IgD-negative memory B cell (primary cell): ENCODE data around the gene LY6G6D. TPM values are rescaled to one million over a fixed set of nuclear protein-coding genes. Genes with fewer than 3 reads are reported as not detected.

Experiments
- H3K27ac Mint-ChIP-seq, 3 donors: one replicate each; pipeline ENCODE4 v1.8.0; 2020 to 2022; ENCODE audit warnings: mild to moderate bottlenecking in 3 of 3, mixed read lengths in 3 of 3, moderate library complexity in 1 of 3
- H3K27me3 Mint-ChIP-seq: one replicate; pipeline ENCODE4 v1.8.0; 2021; ENCODE audit warnings: mixed read lengths
- H3K36me3 Mint-ChIP-seq: one replicate; pipeline ENCODE4 v1.8.0; 2020; ENCODE audit warnings: mild to moderate bottlenecking, mixed read lengths
- H3K4me1 Mint-ChIP-seq, 3 donors: one replicate each; pipeline ENCODE4 v1.8.0; 2020 to 2022; ENCODE audit warnings: mixed read lengths in 3 of 3, mild to moderate bottlenecking in 1 of 3
- H3K4me3 Mint-ChIP-seq, 4 donors: one replicate each; pipeline ENCODE4 v1.8.0; 2020 to 2022; ENCODE audit warnings: mild to moderate bottlenecking in 4 of 4, mixed read lengths in 4 of 4, moderate library complexity in 3 of 4
- H3K9me3 Mint-ChIP-seq, 3 donors: one replicate each; pipeline ENCODE4 v1.8.0; 2020 to 2021; ENCODE audit warnings: mixed read lengths in 3 of 3, mild to moderate bottlenecking in 1 of 3
- polyA plus RNA-seq: library from polyadenylated mRNA; unstranded; fragments of 300-500 nt; fragmentation: Illumina TruSeq; gene quantifications from one replicate; pipeline ENCODE4 v1.2.3, GENCODE V29; 2021

LY6G6D gene
- polyA plus RNA-seq, 1 donor from 2014 or later, result not detected

DNA sequence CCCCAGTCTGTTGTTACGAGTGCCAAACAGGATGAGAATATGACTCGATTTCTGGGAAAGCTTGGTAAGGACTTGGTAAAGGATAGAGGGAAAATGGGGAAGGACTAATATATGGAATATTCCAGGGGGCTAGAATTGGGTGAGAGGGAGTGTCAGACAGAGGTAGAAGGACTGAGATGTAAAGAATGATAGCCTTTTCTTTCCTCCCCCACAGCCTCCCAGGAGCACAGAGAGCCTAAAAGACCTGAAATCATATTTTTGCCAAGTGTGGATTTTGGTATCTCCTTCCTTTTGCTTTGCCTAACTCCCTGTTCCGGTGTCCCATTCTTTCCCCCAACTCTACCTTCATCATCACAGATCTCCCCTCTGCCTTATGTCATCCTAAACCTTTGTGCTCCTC, 27.7 kb downstream of the LY6G6D start:
- Mint-ChIP-seq H3K4me3 (peak overlapping the region in 3 of 4 donors; percentile 25 to 30 (median 25)), H3K9me3 (no peaks in the 10 kb centered on the region), H3K27me3 (no peaks in the 10 kb centered on the region), H3K36me3 (no peaks in the 10 kb centered on the region), H3K27ac (peak overlapping the region in 1 of 3 donors; percentile 56), H3K4me1 (peaks cover 19 to 26% (median 23%) of the 10 kb centered on the region in 3 donors)

DNA sequence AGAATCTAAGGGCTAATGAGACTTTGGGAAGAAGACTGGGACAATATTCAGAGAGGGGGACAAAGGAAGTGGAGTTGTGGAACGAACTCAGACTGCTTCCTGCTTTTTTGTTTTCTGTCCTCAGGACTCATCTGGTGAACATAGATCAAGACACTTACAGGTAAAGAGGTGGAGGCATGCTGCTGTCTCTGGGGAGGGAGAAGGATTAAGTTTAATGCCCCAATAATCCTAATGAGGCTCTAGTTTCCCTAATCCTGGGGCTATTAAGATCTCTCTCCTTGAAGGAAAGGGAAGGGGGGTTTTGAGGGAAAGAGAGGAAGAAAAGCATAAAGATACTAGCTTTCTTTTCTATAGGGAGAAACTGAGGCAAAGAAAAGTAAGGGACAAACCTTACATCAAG, 29.3 kb downstream of the LY6G6D start:
- H3K4me3 Mint-ChIP-seq, result peak overlapping the region in 1 of 4 donors; percentile 52
- H3K27ac Mint-ChIP-seq, result peak overlapping the region in 1 of 3 donors; percentile 79
- no peaks in the 10 kb centered on the region for H3K9me3 Mint-ChIP-seq
- no peaks in the 10 kb centered on the region for H3K36me3 Mint-ChIP-seq
- H3K4me1 Mint-ChIP-seq, result peaks cover 6 to 10% (median 8%) of the 10 kb centered on the region in 3 donors
- no peaks in the 10 kb centered on the region for H3K27me3 Mint-ChIP-seq

DNA sequence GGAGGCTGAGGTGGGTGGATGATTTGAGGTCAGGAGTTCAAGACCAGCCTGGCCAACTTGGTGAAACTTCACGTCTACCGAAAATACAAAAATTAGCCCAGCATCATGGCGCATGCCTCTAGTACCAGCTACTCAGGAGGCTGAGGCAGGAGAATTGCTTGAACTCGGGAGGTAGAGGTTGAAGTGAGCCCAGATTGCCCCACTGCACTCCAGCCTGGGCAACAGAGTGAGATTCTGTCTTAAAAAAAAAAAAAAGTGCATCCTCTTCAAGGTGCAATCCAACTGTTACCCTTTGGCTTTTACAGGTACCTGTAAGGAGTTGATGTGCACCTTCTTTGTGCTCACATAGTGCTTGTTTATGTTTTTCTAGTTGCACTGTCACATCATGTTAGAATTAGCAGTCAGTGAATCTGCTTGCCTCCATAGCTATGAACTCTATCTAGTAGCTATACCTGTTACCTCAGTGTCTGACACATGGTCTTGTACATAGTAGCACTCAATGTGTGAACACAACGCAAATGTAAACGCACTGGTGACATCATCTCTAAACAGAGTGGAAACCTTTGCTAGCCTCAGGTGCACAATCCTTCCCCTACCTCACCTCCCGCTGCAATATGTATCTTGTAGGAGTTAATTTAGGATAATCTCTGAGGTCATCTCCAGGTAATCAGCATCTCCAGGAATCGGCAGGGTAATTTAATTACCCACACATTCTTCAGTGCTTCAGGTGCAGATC, 34.3 kb downstream of the LY6G6D start:
- Mint-ChIP-seq H3K4me3 (no peak overlapping the region), H3K27me3 (no peaks in the 10 kb centered on the region), H3K4me1 (no peaks in the 10 kb centered on the region), H3K9me3 (no peaks in the 10 kb centered on the region), H3K27ac (no peak overlapping the region), H3K36me3 (peaks cover 2% of the 10 kb centered on the region)

DNA sequence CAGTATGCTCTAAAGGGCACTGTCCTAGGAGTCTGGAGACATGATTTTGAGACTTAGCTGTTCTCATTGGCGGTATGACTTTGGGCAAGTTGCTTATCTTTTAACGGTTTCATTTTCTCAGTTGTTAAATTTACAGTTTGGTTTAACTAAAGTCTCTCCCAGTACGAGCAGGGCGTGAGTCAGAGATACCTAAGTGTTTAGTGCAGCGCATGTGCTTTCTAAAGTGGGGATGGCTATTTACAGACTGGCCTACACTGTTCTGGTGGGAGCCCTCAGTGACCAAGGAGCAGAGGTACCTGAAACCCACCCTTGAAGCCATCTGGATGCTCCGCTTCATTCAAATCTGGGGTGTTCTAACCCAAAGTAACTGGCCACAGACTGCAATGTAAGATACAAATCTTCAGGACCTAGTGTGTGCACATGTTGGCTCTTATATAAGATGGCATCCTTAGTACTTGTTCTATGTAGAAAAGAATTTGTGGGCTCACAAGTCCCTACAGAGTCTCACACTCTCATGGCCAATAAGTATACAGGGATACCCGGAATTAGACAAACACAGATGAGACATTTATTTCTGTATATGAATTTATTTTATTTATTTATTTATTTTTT, 35.4 kb downstream of the LY6G6D start:
- Mint-ChIP-seq H3K4me3 (no peak overlapping the region), H3K27ac (no peak overlapping the region), H3K27me3 (no peaks in the 10 kb centered on the region), H3K4me1 (no peaks in the 10 kb centered on the region), H3K9me3 (no peaks in the 10 kb centered on the region), H3K36me3 (peaks cover 2% of the 10 kb centered on the region)

DNA sequence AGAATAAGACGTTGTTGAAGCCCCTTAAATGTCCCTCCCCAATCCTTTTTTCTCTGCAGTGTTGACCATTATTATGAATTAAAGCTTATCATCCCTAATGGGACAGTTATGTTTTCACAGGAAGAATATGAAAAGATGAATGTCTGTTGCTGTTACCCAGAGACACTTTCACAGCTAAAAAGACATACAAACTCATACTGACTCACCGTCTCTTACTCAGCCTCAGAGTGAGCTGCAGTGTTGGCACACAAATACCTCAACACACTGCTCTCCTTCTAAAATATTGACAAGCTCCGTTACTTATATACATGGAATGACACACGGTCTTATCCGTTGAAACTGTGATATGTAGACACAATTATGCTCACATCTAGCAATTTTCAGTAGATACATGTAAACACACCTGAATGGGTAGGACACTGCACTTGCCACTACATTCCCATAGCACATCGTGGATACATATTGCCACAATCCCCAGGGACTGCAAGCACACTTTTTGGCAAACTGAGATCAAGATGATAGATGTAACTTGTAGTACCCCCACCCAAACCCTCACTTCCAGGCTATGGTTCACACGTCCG, 37.7 kb downstream of the LY6G6D start:
- H3K4me1 Mint-ChIP-seq, result peaks cover 0 to under 1% (median 0%) of the 10 kb centered on the region in 3 donors
- no peaks in the 10 kb centered on the region for H3K27me3 Mint-ChIP-seq
- peaks cover 4% of the 10 kb centered on the region for H3K36me3 Mint-ChIP-seq
- H3K9me3 Mint-ChIP-seq, result no peaks in the 10 kb centered on the region
- H3K4me3 Mint-ChIP-seq, result no peak overlapping the region
- no peak overlapping the region for H3K27ac Mint-ChIP-seq

DNA sequence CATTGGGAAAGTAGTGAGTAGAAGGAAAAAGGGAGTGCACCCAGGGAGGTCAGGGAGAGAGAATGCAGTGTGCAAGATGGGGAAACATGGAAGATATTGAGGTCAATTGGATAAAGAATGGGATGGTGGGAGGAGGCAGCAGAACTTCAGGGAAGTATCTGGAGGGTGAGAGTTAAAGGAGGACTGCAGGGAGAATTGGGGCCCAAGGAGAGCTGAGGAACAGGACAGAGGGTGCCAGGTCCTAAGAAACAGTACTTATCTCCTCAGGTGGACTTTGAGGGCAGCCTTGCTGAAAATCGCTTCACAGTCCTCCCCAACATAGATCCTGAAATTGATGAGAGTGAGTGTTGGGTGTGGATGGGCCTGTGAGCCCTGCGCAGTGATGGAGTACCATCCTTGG, 43.1 kb downstream of the LY6G6D start:
- Mint-ChIP-seq H3K9me3 (no peaks in the 10 kb centered on the region), H3K36me3 (peaks cover 15% of the 10 kb centered on the region), H3K27me3 (no peaks in the 10 kb centered on the region), H3K4me3 (no peak overlapping the region), H3K27ac (no peak overlapping the region), H3K4me1 (peaks cover 0 to 1% (median 0%) of the 10 kb centered on the region in 3 donors)

DNA sequence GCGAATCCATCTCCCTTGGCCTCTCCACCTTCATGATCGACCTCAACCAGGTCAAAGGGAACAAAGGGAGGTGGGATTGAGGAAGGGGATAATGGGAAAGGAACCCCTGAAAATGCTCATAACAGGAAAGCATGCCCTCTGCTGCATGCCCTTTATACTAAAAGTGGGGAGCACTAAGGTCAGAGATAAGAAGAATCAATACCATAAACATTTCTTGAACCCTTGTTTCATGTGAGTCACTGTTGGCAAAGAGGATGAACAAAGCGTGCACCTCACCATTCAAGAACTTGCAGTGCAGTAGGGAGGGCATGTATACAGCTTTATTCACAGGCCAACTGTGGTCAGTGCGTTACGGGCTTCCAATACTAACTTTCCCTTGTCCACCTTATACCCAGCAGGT, 45.6 kb downstream of the LY6G6D start:
- H3K4me1 Mint-ChIP-seq, result peaks cover 0 to 1% (median 0%) of the 10 kb centered on the region in 3 donors
- H3K4me3 Mint-ChIP-seq, result no peak overlapping the region
- H3K27ac Mint-ChIP-seq, result no peak overlapping the region
- peaks cover 13% of the 10 kb centered on the region for H3K36me3 Mint-ChIP-seq
- H3K9me3 Mint-ChIP-seq, result no peaks in the 10 kb centered on the region
- H3K27me3 Mint-ChIP-seq, result no peaks in the 10 kb centered on the region

DNA sequence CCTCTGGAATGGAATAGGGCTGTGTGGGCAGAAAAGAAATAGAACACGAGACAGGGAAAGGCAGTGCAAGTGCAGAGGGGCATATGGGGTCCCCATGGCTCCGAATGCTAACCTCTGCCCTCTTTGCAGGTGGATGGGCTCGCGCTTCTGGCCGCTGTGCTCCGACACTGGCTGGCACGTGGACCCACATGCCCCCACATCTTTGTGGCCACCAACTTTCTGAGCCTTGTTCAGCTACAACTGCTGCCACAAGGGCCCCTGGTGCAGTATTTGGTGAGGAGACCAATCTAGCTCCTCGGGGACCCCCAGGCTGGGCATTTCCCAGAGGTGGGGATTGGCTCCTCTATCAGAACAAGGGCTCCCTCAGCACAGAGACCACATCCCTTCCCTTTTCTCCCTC, 46.2 kb downstream of the LY6G6D start:
- Mint-ChIP-seq H3K4me3 (no peak overlapping the region), H3K27ac (no peak overlapping the region), H3K4me1 (peaks cover 0 to 1% (median 0%) of the 10 kb centered on the region in 3 donors), H3K27me3 (no peaks in the 10 kb centered on the region), H3K9me3 (no peaks in the 10 kb centered on the region), H3K36me3 (peaks cover 13% of the 10 kb centered on the region)

DNA sequence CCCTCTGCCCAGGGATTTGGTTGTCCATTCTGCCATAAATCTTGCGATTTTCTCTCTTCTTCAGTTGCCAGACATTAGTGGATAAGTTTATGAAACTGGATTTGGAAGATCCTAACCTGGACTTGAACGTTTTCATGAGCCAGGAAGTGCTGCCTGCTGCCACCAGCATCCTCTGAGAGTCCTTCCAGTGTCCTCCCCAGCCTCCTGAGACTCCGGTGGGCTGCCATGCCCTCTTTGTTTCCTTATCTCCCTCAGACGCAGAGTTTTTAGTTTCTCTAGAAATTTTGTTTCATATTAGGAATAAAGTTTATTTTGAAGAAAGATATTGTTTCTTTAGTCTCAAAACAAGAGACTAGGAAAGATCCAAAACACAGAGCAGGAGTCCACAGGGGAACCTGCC, 47.2 kb downstream of the LY6G6D start, which contains the start of gene SAPCD1:
SAPCD1 (plus strand) TSS at position 301 of the 400 bp plus-strand sequence. CDS start 399 bp downstream, outside the sequence.
- H3K27ac Mint-ChIP-seq, result peak within 1 kb of the TSS in 2 of 3 donors; percentile 35 to 46
- H3K9me3 Mint-ChIP-seq, result no peaks in the 10 kb centered on the region
- H3K4me1 Mint-ChIP-seq, result peaks cover 0 to 1% (median 0%) of the 10 kb centered on the region in 3 donors
- no peaks in the 10 kb centered on the region for H3K27me3 Mint-ChIP-seq
- H3K36me3 Mint-ChIP-seq, result peaks cover 13% of the 10 kb centered on the region
- H3K4me3 Mint-ChIP-seq, result no peak within 1 kb of the TSS

DNA sequence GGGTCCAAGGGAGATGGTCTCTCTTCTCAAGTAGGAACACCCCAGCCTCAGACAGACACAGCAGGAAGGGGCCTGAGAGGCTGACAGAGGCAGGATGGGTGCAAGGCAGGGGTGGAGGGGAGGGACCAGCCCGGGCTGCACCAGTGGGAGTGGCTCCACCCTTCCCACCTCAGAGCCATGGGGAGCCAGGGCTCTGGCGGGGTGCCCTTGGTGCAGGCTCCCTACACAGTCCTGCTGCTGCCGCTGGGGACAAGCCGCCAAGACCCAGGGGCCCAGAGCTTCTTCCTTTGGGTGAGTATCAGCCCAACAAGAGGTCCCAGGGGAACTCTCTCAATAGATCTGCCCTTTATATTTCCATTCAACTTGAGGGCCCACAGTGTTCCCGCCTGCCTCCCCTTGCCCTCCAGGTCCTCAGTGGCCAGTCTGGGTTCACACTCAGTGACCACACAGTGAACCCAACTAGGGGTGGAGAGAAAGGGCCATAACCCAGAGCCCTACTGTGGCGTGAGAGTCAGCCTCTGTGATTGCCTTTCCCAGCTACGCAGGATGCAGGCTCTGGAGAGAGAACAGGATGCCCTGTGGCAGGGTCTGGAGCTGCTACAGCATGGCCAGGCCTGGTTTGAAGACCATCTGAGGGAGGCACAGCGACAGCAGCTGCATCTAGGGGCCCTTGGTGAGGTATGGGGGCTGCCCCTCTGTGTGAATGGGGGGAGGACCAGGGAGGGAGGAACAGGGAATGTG, 47.9 kb downstream of the LY6G6D start:
- no peak overlapping the region for H3K4me3 Mint-ChIP-seq
- H3K9me3 Mint-ChIP-seq, result no peaks in the 10 kb centered on the region
- no peak overlapping the region for H3K27ac Mint-ChIP-seq
- H3K27me3 Mint-ChIP-seq, result no peaks in the 10 kb centered on the region
- H3K4me1 Mint-ChIP-seq, result no peaks in the 10 kb centered on the region
- peaks cover 9% of the 10 kb centered on the region for H3K36me3 Mint-ChIP-seq

DNA sequence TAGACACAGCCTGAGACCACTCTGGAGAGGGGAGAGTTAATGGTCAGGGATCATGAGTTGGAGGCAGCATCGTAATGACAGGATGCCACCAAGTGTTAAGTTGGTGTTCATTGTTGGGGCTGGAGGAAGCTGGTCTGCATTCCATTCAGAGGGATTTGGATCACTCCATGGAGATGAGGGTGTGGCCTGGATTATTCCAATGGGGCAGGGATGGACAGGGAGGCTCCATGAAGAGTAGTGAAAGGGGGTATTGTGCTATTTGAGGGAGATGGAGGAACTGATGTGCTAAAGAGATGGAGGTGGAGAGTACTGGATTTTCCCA, 48.4 kb downstream of the LY6G6D start:
- Mint-ChIP-seq H3K27me3 (no peaks in the 10 kb centered on the region), H3K4me3 (no peak overlapping the region), H3K36me3 (peaks cover 7% of the 10 kb centered on the region), H3K27ac (no peak overlapping the region), H3K9me3 (no peaks in the 10 kb centered on the region), H3K4me1 (no peaks in the 10 kb centered on the region)

DNA sequence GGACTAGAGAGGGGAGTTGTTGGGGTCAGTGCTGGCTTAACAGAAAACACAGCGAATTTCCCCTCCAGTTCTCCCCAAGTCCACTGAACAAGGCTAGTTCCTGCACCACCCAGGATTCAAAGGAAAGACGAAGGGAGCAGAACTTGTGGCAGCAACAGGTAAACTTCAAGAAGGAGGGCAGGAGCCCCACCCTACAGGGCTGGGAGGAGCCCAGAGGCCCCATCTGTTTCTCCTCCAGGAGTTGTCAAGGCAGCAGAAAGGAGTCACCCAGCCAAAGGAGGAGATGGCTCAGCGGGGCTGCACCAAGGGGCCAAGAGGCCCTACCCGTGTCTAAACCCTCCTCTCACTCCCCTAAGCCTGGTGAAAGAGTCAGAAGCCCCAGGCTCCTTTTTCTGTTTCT, 49.0 kb downstream of the LY6G6D start:
- no peaks in the 10 kb centered on the region for H3K4me1 Mint-ChIP-seq
- H3K27me3 Mint-ChIP-seq, result no peaks in the 10 kb centered on the region
- H3K4me3 Mint-ChIP-seq, result no peak overlapping the region
- no peaks in the 10 kb centered on the region for H3K9me3 Mint-ChIP-seq
- no peak overlapping the region for H3K27ac Mint-ChIP-seq
- peaks cover 7% of the 10 kb centered on the region for H3K36me3 Mint-ChIP-seq

DNA sequence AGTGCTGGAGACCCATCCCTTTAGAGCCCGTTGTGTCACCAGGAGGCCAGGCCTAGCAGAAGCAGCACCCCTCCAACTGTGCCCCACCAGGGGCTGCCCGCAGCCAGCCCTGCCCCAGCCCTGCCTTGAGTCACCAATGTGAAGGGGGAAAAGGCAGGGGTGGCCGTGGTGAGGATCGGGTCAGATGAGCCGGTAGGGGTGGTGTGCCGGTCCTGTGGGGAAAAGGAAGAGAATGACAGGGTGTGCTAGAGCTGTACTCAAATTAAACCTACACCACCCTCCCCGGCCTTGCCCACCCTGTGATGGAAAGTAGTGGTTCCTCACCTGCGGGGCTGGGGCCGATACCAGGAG, 50.4 kb downstream of the LY6G6D start:
- Mint-ChIP-seq H3K36me3 (no peaks in the 10 kb centered on the region), H3K9me3 (no peaks in the 10 kb centered on the region), H3K27ac (no peak overlapping the region), H3K27me3 (no peaks in the 10 kb centered on the region), H3K4me3 (no peak overlapping the region), H3K4me1 (peaks cover 0 to 5% (median 4%) of the 10 kb centered on the region in 3 donors)

DNA sequence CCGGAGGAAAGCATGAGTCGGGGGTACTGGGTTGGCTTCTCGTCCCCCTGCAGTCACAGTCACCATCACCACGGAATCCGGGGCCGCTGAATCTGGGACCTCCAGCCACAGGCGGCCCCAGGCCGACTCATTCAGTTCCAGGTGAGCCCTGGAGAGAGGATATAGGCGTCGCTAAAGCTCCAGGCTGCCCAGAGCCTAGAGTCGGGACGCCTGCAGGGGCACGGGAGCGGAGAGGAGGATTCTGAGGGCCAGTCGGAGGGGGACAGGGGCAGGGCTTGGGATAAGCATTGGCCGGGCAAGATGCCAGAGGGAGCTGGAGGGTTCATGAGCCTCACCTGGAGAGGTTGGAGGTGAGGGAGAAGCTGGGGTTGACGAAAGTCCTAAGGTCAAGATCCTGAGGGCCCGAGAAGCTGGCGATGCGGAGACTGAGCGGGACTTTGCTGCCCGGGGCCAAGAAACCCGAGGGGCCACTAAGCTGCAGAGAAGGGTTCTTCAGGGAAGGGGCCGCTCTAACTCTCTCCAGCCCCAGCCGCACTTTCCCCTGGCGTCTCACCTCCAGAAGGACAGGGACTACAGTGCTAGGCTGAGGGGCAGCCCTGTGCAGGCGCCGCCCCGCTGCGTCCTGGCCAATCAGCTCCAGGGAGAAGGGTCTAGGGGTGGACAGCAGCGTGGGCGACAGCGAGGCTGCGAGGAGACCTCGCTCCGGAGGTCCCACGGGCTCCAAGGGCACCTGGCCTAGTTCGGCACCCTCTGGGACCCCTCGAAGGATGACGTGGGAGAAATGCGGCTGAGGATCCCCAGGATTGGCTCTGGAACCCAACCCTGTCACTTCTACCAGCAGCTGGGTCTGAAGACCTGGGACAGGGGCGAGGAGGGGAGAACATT, 51.0 kb downstream of the LY6G6D start:
- Mint-ChIP-seq H3K9me3 (no peaks in the 10 kb centered on the region), H3K27ac (no peak overlapping the region), H3K4me1 (peaks cover 0 to 5% (median 4%) of the 10 kb centered on the region in 3 donors), H3K4me3 (peak overlapping the region in 1 of 4 donors; percentile 49), H3K27me3 (no peaks in the 10 kb centered on the region), H3K36me3 (no peaks in the 10 kb centered on the region)
